Panc1 (cell line): ENCODE measurements around the gene ARSG.

Source experiments
- POLR2AphosphoS5 ChIP-seq: IDR thresholded peaks from 2 replicates; pipeline ENCODE4 v1.6.1; 2012; ENCODE audit warnings: mild to moderate bottlenecking, low read depth, low read length, moderate library complexity
- TF ChIP-seq, protein P1 (sequence below): fragments of 450-650 bp; IDR thresholded peaks from 2 replicates; pipeline ENCODE4 v1.5.1; 2017; ENCODE audit warnings: mild to moderate bottlenecking

DNA sequence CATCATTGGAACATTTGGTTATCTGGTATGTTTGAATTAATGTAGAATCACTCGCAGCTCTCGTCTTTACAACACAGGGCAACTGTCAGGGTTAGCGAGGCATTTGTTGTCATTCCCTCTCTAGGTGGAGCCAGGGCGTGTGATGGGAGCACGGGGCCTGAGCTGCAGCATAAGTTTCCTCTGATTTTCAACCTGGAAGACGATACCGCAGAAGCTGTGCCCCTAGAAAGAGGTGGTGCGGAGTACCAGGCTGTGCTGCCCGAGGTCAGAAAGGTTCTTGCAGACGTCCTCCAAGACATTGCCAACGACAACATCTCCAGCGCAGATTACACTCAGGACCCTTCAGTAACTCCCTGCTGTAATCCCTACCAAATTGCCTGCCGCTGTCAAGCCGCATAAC is 128.8 kb downstream of the ARSG start:
- TF ChIP-seq, protein P1, sequence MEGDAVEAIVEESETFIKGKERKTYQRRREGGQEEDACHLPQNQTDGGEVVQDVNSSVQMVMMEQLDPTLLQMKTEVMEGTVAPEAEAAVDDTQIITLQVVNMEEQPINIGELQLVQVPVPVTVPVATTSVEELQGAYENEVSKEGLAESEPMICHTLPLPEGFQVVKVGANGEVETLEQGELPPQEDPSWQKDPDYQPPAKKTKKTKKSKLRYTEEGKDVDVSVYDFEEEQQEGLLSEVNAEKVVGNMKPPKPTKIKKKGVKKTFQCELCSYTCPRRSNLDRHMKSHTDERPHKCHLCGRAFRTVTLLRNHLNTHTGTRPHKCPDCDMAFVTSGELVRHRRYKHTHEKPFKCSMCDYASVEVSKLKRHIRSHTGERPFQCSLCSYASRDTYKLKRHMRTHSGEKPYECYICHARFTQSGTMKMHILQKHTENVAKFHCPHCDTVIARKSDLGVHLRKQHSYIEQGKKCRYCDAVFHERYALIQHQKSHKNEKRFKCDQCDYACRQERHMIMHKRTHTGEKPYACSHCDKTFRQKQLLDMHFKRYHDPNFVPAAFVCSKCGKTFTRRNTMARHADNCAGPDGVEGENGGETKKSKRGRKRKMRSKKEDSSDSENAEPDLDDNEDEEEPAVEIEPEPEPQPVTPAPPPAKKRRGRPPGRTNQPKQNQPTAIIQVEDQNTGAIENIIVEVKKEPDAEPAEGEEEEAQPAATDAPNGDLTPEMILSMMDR: no peak
- no peak for TF ChIP-seq POLR2AphosphoS5
